Aorta (tissue), 5 donors: ENCODE data around the gene AMBRA1. TPM values are rescaled to one million over a fixed set of nuclear protein-coding genes. Genes with fewer than 3 reads are reported as not detected.
"Not testable (repeated sequence)": the region's sequence is repeated elsewhere in the genome, so short reads cannot be mapped to it uniquely, and the experiment has no call there.

Source experiments
- ATAC-seq: fragments of 200-7000 bp; cut with Tn5 transposase; one replicate; pipeline ENCODE4 v1.9.1; 2022; ENCODE audit warnings: moderate library complexity; ENCODE audit not compliant: low FRiP score
- DNase-seq, 2 donors: peaks; one replicate each; pipeline ENCODE4 v3.0.0-alpha.2; 2020
- H3K27ac ChIP-seq, 2 donors: one replicate each; pipeline ENCODE4 v1.5.1; 2013; ENCODE audit warnings: low read length in 2 of 2, mild to moderate bottlenecking in 2 of 2, moderate library complexity in 2 of 2, control low read depth in 1 of 2, inconsistent platforms in 1 of 2, low read depth in 1 of 2
- H3K27me3 ChIP-seq, 2 donors: one replicate each; pipeline ENCODE4 v1.6.1; 2013; ENCODE audit warnings: control low read depth in 1 of 2, low read length in 1 of 2, mild to moderate bottlenecking in 1 of 2, moderate library complexity in 1 of 2; ENCODE audit not compliant: insufficient read depth in 2 of 2, control insufficient read depth in 1 of 2
- H3K36me3 ChIP-seq, 2 donors: one replicate each; pipeline ENCODE4 v1.6.1; 2013; ENCODE audit warnings: control low read depth in 1 of 2, low read length in 1 of 2, mild to moderate bottlenecking in 1 of 2; ENCODE audit not compliant: insufficient read depth in 2 of 2, control insufficient read depth in 1 of 2
- H3K4me1 ChIP-seq, 2 donors: one replicate each; pipeline ENCODE4 v1.6.1; 2013; ENCODE audit warnings: low read length in 2 of 2, control low read depth in 1 of 2, mild to moderate bottlenecking in 1 of 2, moderate library complexity in 1 of 2; ENCODE audit not compliant: insufficient read depth in 2 of 2, control insufficient read depth in 1 of 2
- H3K4me3 ChIP-seq, 2 donors: one replicate each; pipeline ENCODE4 v1.5.1; 2013; ENCODE audit warnings: low read length in 2 of 2, control low read depth in 1 of 2, mild to moderate bottlenecking in 1 of 2
- H3K9me3 ChIP-seq: one replicate; pipeline ENCODE4 v1.6.1; 2013; ENCODE audit warnings: mild to moderate bottlenecking, low read length; ENCODE audit not compliant: control insufficient read depth
- WGBS, 2 donors: extraction: QIAGEN DNeasy Blood & Tissue Kit; methylation state at CpG; one replicate each; pipeline ENCODE4 v1.1.7; 2013; 5-methylcytosine and 5-hydroxymethylcytosine counted together
- intact Hi-C, 2 donors: fragments of 100-400 bp; cut with DNase I; formaldehyde crosslinking; loops; one replicate each; pipeline versions ENCODE4 v1.14.2 to v1.15.0; 2022
- polyA plus RNA-seq, 2 donors: library from polyadenylated mRNA; stranded (reverse); fragments of 200-250 nt; gene quantifications; one replicate each; pipeline ENCODE4 v1.2.3, GENCODE V29; 2013
- total RNA-seq, 2 donors: library from RNA; stranded (reverse); fragmentation: NEBNext Ultra II Directional; extraction: Animal tissue kit (Norgen Biotek cat#: 25700); gene quantifications; one replicate each; pipeline ENCODE4 v1.2.1, GENCODE V29; 2021
- donor health status: healthy with polysubstance abuse.
- donor health status: Bipolar disorder and iron deficiency.
- donor health status: DM: no; HTN: no; CAD: no.
- donor health status: DM: no; HTN: no; CAD: no.
- donor health status: DM: yes; HTN: yes; CAD: no.

The AMBRA1 gene
- total and polyA plus RNA-seq, 4 donors = 2.6 to 35.0 (median 16.8) TPM

DNA sequence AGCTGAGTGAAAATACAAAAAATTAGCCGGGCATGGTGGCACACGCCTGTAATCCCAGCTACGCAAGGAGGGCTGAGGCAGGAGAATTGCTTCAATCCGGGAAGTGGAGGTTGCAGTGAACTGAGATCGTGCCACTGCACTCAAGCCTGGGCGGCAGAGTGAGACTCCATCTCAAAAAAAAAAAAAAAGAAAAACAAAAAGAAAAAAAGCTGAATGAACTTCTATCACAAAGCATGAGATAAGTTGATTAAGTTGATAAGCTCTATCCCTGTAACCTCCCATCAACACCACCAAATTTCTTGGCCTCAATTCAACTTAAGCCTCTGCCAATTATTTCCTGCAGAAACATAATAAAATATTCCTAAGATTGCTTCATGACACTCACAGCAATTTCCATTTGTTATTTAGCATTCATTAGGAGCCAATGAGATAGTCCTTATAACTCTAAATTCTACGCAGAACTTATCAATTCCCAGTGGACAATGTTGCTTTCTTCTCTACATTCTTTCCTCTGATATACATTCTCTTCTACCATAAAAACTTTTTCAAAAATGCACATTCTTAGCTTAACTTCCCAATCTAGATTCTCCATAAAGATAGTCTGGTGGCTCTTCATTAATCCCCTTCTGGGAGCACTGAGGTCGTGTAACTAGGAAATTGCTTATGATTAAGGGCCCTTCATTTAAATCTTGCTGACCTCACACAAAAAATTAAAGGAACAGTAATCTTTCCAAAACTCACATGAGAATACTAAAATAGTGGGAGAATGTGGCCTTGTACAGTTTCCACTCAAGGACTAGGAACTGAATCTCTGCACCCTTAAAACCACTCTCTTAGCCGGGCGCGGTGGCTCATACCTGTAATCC is 2.9 kb downstream of the AMBRA1 start:
- no peak for ATAC-seq
- peak overlapping the region in 1 of 2 donors; percentile 30 for H3K4me3 ChIP-seq
- H3K27ac ChIP-seq = no peak overlapping the region
- intact Hi-C loops = no loop called here
- H3K9me3 ChIP-seq = no peaks in the 10 kb centered on the region
- H3K36me3 ChIP-seq = no peaks in the 10 kb centered on the region
- peaks cover 3% of the 10 kb centered on the region in 2 donors for H3K4me1 ChIP-seq
- no peaks in the 10 kb centered on the region for H3K27me3 ChIP-seq
- no peak for DNase-seq
- WGBS, 2 donors = 28 to 30% methylated on average over 11 of the region's 11 CpGs

DNA sequence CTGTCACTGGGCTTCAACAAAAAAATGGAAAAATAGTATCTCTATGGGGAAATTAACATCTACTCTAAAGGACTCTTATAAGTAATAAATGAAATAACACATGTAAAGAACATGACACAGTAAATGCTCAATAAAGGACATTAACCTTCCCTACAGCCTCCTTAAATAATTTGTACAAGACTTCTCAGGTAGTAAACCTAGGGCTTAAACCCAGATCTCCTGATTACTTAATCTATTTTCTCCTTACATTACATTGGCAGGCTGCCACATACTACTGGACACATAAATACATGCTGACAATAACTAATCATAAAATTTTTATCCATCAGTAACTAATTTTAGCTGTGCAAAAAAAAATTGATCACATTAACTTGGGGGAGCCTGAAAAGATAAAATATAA is 4.9 kb downstream of the AMBRA1 start:
- no peaks in the 10 kb centered on the region for H3K9me3 ChIP-seq
- no peak for ATAC-seq
- H3K27ac ChIP-seq = no peak overlapping the region
- no peaks in the 10 kb centered on the region for H3K36me3 ChIP-seq
- DNase-seq = no peak
- peaks cover 3% of the 10 kb centered on the region in 2 donors for H3K4me1 ChIP-seq
- H3K27me3 ChIP-seq = no peaks in the 10 kb centered on the region
- intact Hi-C loops = no loop called here
- H3K4me3 ChIP-seq = no peak overlapping the region

DNA sequence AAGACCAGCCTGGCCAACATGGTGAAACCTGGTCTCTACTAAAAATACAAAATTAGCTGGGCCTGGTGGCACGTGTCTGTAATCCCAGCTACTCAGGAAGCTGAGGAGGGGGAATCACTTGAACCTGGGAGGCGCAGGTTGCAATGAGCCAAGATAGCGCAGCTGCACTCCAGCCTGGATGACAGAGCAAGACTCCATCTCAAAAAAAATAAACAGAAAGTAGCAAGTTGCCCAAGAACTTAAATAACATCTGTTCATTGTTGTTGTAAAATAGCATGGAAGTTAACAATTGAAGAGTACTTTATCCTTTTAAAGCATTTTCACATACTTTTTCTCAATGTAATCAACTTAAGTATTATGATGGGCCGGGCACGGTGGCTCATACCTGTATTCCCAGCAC is 5.7 kb downstream of the AMBRA1 start:
- H3K4me1 ChIP-seq = peaks cover 3% of the 10 kb centered on the region in 2 donors
- ATAC-seq = no peak
- no peak overlapping the region for H3K4me3 ChIP-seq
- no peak overlapping the region for H3K27ac ChIP-seq
- intact Hi-C loops = no loop called here
- no peak for DNase-seq
- no peaks in the 10 kb centered on the region for H3K27me3 ChIP-seq
- no peaks in the 10 kb centered on the region for H3K9me3 ChIP-seq
- WGBS, 2 donors = 88% methylated on average over 5 of the region's 5 CpGs
- H3K36me3 ChIP-seq = no peaks in the 10 kb centered on the region

DNA sequence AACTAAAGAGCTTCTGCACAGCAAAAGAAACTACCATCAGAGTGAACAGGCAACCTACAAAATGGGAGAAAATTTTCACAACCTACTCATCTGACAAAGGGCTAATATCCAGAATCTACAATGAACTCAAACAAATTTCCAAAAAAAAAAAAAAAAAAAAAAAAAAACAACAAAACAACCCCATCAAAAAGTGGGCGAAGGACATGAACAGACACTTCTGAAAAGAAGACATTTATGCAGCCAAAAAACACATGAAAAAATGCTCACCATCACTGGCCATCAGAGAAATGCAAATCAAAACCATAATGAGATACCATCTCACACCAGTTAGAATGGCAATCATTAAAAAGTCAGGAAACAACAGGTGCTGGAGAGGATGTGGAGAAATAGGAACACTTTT is 10.3 kb downstream of the AMBRA1 start:
- intact Hi-C loops = not testable (repeated sequence)
- 88 to 100% methylated on average over 1 of the region's 1 CpG for WGBS, 2 donors

DNA sequence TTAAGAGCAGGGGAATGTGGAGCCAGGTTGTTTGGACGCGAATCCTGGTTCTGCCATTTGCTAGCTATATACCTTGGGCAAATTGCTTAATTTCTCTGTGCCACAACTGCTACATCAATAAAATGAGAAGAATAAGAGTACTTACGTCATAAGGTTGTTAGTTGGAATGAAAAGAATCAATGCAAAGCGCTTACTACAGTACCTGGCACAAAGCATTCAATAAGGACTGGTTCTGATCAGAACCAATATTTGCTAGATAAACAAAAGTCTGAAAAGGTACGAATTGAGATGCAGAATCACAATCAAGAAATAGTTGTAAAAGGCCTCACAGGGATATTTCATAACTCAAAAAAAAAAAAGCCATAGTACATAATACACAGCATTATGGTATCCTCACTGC is 11.2 kb downstream of the AMBRA1 start:
- WGBS, 2 donors = 94 to 95% methylated on average over 5 of the region's 5 CpGs
- no peaks in the 10 kb centered on the region for H3K36me3 ChIP-seq
- H3K27ac ChIP-seq = no peak overlapping the region
- DNase-seq (no peak), ATAC-seq (no peak)
- H3K9me3 ChIP-seq = no peaks in the 10 kb centered on the region
- intact Hi-C loops = no loop called here
- no peak overlapping the region for H3K4me3 ChIP-seq
- H3K27me3 ChIP-seq = no peaks in the 10 kb centered on the region
- no peaks in the 10 kb centered on the region for H3K4me1 ChIP-seq

More for the DNA sequence above, 10.3 kb downstream of the AMBRA1 start:
- not testable (repeated sequence) for H3K27ac ChIP-seq, H3K36me3 ChIP-seq, H3K4me1 ChIP-seq, H3K9me3 ChIP-seq, ATAC-seq, H3K27me3 ChIP-seq, DNase-seq, H3K4me3 ChIP-seq

DNA sequence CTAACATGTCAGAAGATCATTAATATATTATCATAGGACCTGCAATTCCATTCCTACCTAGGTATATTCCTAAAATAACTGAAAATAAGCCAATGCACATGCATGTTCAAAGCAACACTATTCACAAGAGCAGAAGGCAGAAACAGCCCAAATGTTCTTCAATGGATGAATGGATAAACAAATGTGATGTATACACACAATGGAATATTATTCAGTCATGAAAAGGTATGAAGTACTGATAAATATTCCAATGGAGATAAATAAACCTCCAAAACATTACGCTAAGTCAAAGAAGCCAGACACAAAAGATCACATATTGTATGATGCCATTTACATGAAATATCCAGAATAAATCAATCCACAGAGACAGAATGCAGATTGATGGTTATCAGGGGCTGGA is 16.8 kb downstream of the AMBRA1 start:
- 98 to 100% methylated on average over 1 of the region's 1 CpG for WGBS, 2 donors
- Histone ChIP-seq H3K4me1 (no peaks in the 10 kb centered on the region), H3K27me3 (no peaks in the 10 kb centered on the region), H3K4me3 (no peak overlapping the region), H3K9me3 (no peaks in the 10 kb centered on the region), H3K36me3 (no peaks in the 10 kb centered on the region), H3K27ac (no peak overlapping the region)
- intact Hi-C loops = no loop called here
- ATAC-seq = no peak
- no peak for DNase-seq

DNA sequence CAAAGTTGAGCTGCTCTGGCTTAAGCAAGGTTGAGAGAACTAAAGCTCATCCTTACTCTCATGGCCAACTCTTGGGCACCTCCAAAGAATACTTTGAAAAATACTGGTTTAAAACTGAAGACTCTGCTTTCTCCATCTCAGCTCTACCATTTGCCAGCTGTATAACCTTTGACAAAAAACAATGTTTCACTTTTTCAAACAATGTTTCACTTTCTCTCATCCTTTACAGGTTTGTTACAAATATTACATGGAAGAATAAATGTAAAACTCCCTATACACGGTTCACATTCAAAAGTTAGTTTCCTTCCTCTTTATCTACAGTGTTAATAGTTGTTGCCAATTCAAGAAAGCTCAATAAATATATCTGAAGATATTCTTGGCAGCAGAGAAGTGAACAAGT is 19.2 kb downstream of the AMBRA1 start:
- 2% methylated on average over 1 of the region's 1 CpG for WGBS, 2 donors
- H3K27me3 ChIP-seq = no peaks in the 10 kb centered on the region
- no peak for DNase-seq

DNA sequence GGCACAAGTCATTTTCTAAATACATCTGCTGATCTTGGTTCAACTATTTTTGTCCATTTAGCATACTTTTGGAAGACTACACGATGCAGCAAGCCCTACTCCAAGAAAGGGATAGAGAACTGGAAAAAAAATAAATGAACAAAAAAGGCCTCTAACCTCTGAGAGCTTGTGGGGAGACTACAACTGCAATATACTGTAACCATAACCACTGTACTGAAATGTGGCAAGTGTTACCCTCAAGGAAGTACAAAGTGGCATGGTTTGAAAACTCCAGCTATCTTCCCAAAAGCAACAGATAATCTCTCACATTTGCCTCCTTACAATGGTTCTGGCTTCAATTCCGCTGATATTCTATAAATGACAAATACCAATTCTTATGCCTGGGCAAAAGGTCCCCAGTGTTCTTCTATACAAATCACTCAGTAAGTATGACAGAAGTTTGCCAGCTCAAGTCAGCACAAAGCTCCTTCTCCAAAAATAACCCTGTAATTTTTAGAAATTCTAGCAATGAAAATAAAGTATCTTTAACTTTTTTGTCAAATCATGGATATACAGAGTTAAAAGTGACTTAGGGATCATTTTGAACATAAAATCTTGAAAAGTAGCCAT is 22.9 kb downstream of the AMBRA1 start:
- Histone ChIP-seq H3K36me3 (no peaks in the 10 kb centered on the region), H3K4me1 (peaks cover 3 to 6% of the 10 kb centered on the region in 2 donors), H3K4me3 (no peak overlapping the region), H3K27ac (no peak overlapping the region), H3K9me3 (no peaks in the 10 kb centered on the region), H3K27me3 (no peaks in the 10 kb centered on the region)
- intact Hi-C loops = no loop called here
- no peak for ATAC-seq
- no peak for DNase-seq
- 3 to 5% methylated on average over 2 of the region's 2 CpGs for WGBS, 2 donors

More for the DNA sequence above, 19.2 kb downstream of the AMBRA1 start:
- Histone ChIP-seq H3K36me3 (no peaks in the 10 kb centered on the region), H3K27ac (no peak overlapping the region), H3K9me3 (no peaks in the 10 kb centered on the region), H3K4me3 (no peak overlapping the region), H3K4me1 (peaks cover 0 to 6% of the 10 kb centered on the region in 2 donors)
- no peak for ATAC-seq
- intact Hi-C loops = no loop called here
